Activated CD8-positive, alpha-beta memory T cell treated with anti-CD3 and anti-CD28 coated beads, Interleukin-2, amount 50 U/mL, for 48 hours (primary cell): Measurements from ENCODE around the gene ROBO1.

Experiments
- DNase-seq: peaks from one replicate; pipeline ENCODE4 v3.0.0-alpha.2; 2020

The ROBO1 gene

GRCh38 chr3:79148786-79149185, 619.0 kb downstream of the ROBO1 start:
- no peak for DNase-seq

- DNase-seq: no peak
These were observed 621.8 kb downstream of the ROBO1 start for GRCh38 chr3:79146024-79146423.

GRCh38 chr3:79140708-79141107, 627.1 kb downstream of the ROBO1 start:
- DNase-seq: no peak

- DNase-seq: no peak
These were observed 628.3 kb downstream of the ROBO1 start for GRCh38 chr3:79139395-79140068.

DNA sequence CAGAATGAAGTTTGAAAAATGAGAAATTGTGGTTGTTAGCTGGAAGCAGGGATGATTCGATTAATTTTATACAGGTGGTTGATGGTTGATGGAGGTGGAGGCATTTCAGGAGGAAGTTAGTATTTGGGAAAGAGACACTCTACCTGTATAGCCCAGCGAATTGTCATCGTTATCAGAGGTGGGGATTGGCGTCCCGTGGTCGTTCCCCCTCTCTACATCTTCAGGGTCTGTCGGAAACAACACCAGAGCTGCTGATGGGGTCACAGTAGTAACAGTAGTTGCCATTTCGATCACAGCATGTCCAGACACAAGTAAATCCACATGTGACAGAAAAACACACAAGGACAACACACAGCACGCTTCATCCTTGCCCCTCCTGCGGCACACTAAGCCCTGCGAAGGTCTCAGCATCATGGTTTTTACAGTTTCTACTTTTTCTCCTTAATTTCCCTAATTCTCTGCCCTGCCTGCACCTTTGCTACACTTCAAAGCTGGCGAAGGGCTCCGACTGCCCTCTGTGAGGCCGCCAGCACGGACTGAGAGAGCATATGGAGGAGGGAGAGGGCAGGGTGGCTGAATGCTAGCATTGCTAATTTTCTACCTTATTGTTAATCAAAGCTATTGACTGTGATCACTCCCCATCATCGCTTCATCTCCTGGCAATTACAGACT, 642.3 kb downstream of the ROBO1 start:
- DNase-seq: no peak

DNA sequence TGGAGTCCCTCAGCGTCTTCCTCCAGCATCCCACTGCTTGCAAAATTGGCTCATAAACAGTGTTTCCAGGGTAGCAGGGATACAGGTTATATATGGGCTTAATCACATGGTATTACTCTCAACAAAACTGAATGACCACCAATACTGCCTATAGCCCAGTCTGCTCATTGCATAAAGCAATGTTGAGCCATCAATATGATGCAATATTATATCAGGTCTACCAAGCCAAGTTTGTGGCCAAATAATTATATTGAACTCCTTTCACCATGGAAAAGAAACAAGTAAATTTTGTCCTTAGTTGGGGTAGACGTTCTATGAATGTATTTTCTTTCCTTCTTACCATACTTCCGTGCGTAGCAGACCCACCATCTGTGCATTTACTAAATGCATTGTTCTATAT, 652.3 kb downstream of the ROBO1 start:
- no peak for DNase-seq

- DNase-seq: no peak
These were observed 653.9 kb downstream of the ROBO1 start for GRCh38 chr3:79113876-79114275.

GRCh38 chr3:79111375-79112052, 656.3 kb downstream of the ROBO1 start:
- no peak for DNase-seq

DNA sequence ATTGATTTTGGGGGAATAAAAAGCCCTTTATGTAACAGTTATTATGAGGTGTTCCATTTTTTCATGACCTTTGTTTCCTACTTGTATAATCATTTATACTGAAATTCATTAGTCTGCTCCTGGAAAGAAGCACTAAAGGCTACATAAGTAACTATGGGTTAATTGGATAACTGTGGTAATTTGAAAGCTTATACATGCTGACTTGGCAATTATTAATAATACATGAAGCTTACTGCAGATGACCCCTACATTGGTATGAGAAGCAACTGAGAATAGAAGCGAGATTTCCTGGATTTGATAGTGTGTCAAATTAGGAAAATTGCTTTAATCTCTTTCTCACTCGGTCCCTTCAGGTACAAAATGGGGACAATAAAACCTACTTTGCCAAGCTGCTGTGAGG, 658.0 kb downstream of the ROBO1 start:
- DNase-seq: no peak

DNA sequence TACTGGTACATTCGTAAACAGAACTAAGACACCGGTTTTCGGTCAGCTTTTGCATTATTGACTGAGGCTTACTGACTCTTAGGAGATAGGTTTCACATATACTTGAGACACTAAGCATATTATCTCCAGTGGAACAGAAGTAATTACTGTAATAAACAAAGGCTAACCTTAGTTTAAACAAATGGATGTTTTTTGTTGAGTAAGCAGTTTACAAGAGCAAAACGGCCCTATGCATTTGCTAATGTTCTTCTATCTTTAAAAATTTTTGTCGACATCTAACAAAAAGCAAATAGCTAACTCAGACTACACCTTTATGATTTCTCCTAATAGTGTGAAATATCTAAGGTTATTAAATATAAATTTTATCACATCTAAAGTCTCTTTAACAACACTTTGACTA, 664.5 kb downstream of the ROBO1 start:
- DNase-seq: no peak

DNA sequence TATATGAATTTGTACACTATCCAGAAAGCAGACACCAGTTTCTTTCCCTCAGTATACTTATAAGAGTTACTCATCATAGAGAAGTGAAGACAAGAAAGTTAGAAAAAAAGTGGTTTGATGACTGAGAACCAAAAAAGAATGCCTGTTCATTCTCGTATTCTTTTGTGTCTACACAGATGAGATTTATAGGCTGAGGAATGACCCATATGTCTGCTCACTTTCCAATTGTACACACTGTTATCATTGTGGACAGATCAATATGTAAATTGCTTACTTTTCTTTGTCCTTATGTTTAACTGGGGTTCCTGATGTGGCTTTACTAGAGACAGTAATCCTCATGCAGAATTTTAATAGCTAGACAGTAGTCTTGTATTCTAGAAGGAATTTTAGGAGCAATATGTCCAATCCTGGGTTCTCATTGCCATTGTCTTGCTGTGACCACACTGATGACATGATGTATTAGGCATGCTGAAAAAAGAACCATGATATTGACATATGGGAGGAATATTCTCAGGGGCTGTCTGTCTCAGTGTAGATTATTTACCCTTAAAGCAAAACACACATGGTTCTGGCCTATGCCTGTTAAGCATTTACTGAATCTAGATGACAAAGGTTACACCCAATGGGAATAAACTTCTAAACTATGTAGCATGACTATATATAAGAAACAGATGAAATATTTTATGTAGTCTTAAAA, 669.7 kb downstream of the ROBO1 start:
- no peak for DNase-seq

DNA sequence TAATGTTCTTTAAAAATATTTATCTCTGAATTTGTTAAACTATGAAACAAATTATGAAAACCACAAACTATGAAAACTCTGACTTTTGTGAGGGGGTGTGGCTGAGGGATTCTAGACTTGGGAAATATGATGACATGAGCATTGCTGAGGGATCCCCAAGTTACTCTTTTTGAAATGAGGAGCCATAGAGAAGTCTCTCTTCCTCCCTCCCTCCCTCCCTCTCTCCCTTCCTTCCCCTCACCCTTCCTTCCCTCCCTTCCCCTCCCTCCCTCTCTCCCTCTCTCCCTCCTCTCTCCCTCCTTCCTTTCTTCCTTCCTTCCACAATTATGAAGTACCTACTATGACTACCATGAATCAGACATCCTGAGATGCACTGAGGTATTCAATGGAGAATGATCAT, 673.1 kb downstream of the ROBO1 start:
- no peak for DNase-seq

- no peak for DNase-seq
These were observed 681.3 kb downstream of the ROBO1 start for GRCh38 chr3:79086514-79086913.

DNA sequence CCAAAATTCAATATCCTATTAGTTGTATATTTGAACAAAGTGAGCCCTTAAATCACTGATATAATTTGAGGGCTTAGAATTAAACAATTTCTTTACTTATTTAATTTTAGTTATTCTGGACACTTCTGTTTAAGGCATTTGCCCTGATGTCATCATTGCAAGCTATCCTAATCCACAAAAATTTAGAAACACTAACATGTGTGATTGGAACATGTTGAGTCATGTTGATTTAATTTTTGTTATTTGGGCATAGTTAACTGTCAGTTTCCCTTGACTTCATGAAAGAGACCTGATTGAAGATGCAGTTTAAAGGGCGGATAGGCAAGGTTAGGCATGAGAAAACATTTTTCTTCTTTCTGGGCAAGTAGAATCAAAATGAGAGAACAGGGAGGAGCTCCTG, 682.6 kb downstream of the ROBO1 start:
- DNase-seq: no peak

- DNase-seq: no peak
These were observed 686.5 kb downstream of the ROBO1 start for GRCh38 chr3:79081335-79081734.

- no peak for DNase-seq
These were observed 693.2 kb downstream of the ROBO1 start for GRCh38 chr3:79074558-79074957.

DNA sequence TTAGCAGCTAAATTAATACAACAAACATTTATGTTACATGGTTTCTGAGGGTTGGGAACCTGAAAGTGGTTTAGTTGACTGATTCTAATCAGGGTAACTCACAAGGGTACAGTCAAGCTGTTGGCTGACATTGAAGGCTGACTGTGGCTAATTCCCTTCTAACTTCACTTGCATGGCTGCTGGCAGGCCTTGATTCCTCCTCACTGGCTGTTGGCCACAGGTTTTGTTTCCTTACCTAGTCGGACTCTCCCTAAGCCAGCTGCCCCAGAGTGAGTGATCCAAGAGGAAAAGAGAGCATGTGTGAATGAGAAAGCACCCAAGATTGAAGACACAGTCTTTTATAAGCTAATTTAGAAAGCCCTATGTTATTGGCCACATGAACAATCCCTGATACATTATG, 700.1 kb downstream of the ROBO1 start:
- no peak for DNase-seq

DNA sequence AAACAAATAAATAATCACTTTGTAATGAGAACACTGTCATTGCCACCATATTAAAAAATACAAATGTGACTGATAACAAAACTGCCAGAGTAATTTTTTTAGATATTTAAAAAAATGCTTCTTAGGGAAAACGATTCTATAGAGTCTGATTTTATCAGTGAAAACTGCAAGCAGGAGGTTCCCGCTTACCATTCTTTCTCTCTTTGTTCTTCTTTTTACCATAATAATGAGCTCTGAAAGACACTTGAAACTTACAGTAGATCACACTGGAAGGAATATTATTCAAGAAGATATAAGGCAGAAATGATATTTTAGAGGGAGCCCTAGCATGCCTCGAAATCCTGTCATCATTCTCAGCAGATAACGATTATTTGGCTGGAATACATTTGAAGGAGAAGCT, 701.3 kb downstream of the ROBO1 start:
- no peak for DNase-seq

DNA sequence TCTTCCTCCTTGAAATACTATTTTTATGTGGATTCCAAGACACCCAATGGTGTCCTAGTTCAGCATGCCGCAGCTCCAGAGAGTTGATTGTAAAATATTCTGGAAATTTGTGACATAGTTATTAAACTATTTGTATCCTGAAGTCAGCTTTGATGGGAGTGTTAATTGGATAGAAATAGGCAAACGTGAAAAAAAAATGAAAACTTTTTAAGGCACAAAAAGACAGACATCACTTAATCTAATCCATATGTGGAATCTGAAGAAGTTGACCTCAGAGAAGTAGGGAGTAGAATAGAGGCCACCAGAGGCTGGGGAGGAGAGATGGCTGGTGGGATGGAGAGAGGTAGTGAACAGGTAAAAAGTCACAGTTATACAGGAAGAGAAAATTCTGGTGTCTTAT, 704.2 kb downstream of the ROBO1 start:
- no peak for DNase-seq

- no peak for DNase-seq
These were observed 710.0 kb downstream of the ROBO1 start for GRCh38 chr3:79057756-79058155.

DNA sequence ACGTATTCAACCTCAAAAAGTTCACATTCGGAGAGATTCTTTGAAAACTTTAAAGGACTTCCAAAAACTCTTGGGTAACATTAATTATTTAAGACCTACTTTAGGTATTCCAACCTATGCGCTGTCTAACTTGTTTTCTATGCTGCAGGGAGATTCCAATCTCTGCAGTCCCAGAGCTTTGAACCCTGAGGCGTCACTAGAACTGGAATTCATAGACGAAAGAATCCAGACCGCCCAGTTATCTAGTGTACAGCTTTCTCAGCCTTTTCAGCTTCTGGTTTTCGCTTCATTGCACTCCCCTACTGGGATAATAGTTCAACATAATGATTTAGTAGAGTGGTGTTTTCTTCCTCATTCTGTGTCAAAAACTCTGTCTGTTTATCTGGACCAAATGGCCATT, 711.3 kb downstream of the ROBO1 start:
- no peak for DNase-seq

DNA sequence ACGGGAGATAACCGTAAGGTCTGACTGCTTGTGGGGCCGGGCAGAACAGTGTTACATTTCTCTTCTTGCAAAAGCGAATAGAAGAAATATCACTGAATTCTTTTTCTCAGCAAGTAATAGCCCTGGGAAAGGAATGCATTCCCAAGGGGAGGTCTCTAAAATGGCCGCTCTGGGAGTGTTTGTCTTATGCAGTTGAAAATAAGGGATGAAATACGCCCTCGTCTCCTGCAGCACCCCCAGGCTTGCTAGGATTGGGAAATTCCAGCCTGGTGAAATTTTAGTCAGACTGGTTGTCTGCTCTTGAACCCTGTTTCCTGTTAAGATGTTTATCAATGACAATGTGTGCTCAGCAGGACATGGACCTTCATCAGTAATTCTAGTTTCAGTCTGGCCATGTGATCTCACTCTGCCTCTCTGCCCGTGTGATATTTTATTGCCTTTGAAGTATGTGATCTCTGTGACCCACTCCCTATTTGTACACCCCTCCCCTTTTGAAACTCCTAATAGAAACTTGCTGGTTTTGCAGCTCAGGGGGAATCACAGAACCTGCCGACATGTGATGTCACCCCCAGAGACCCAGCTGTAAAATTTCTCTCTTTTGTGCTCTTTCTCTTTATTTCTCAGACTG, 715.6 kb downstream of the ROBO1 start:
- no peak for DNase-seq

DNA sequence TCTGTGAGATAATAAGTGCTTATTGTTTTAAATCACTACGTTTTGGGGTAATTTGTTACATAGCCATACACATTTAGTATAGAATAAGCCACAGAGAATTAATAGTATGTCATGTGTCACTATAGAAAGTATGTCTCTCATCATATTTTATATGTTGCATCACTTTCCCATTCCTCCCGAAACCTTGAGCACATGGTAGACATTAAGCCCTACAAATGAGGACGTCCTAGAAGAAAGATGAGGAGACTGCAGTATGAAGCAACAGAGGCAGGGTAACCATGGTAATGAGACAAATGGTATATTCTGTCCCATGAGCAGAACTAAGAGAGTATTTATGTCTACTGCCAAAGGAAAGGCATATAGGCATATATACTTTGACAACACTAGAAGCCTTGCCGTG, 720.2 kb downstream of the ROBO1 start:
- DNase-seq: no peak
